Measurements from ENCODE around the gene ARMC8.

ARMC8 gene

GRCh38 chr3:138238711-138239110 lies 51.6 kb downstream of the ARMC8 start:
- TF ChIP-seq, protein P1, sequence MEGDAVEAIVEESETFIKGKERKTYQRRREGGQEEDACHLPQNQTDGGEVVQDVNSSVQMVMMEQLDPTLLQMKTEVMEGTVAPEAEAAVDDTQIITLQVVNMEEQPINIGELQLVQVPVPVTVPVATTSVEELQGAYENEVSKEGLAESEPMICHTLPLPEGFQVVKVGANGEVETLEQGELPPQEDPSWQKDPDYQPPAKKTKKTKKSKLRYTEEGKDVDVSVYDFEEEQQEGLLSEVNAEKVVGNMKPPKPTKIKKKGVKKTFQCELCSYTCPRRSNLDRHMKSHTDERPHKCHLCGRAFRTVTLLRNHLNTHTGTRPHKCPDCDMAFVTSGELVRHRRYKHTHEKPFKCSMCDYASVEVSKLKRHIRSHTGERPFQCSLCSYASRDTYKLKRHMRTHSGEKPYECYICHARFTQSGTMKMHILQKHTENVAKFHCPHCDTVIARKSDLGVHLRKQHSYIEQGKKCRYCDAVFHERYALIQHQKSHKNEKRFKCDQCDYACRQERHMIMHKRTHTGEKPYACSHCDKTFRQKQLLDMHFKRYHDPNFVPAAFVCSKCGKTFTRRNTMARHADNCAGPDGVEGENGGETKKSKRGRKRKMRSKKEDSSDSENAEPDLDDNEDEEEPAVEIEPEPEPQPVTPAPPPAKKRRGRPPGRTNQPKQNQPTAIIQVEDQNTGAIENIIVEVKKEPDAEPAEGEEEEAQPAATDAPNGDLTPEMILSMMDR (conservative IDR thresholded peaks at IDR 0.05; ENCODE audit: control insufficient read depth, insufficient read depth, low read depth, low read length) = no peak
- DNase-seq (ENCODE audit: low read depth) = no peak
- H3K4me3 ChIP-seq (ENCODE audit: control insufficient read depth, low read depth, low read length) = no peak overlapping the region

DNA sequence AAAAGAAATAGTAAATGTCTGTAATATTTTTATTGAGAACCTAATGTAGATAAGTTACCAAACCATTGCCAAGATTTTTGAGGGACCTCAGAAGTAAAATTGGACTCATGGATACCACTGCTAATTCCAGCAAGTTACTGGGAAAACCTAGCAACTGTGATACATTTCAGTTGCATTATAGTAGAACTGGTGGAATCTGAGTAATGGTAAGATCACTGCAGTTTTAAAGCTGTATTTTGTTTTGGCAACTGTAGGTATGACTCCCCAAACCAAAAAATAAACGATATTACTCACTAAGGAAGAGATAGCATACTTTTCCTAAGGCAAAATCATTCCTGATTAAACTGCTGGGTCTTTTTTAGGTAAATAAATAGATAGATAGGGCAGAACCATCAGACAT lies 54.0 kb downstream of the ARMC8 start:
- TF ChIP-seq, protein P1 (conservative IDR thresholded peaks at IDR 0.05; ENCODE audit: control insufficient read depth, insufficient read depth, low read depth, low read length) = no peak
- no peak overlapping the region for H3K4me3 ChIP-seq (ENCODE audit: control insufficient read depth, low read depth, low read length)
- peak; percentile 29 for DNase-seq (ENCODE audit: low read depth)

DNA sequence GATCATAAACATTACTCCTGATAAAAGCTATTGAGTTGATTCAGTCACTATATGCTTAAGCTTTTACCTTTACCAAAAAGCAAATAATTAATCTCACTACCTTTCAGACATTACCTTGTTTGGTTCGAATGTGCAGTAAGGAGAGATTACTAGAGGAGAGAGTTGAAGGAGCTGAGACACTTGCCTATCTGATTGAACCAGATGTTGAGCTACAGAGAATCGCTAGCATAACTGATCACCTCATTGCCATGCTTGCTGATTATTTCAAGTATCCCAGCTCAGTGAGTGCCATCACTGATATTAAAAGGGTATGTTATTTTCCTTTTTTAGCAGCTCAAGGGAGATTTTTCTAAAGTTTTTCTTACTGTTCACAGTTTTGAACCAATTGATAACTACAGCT lies 54.6 kb downstream of the ARMC8 start:
- TF ChIP-seq, protein P1 (conservative IDR thresholded peaks at IDR 0.05; ENCODE audit: control insufficient read depth, insufficient read depth, low read depth, low read length) = no peak
- no peak for DNase-seq (ENCODE audit: low read depth)
- H3K4me3 ChIP-seq (ENCODE audit: control insufficient read depth, low read depth, low read length) = no peak overlapping the region

DNA sequence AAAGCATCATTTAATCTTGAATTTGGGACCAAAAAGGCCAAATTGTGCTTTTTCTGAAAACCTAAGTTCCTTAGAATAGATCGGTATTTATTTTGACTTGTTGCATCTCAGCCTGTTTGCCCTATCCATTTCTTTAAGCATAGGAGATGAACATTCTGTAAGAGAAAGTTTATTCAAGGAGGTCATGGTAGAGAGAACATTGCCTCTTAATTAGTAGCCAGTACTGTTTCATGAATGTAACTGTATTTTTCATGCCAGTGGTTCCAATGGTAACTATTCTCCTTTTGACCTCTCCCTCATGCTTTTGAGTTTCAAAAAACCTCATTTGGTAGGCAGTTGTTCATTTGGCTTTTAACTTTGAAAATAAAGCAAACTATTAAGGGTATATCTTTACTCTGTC lies 55.4 kb downstream of the ARMC8 start:
- no peak for DNase-seq (ENCODE audit: low read depth)
- TF ChIP-seq, protein P1 (conservative IDR thresholded peaks at IDR 0.05; ENCODE audit: control insufficient read depth, insufficient read depth, low read depth, low read length) = no peak
- no peak overlapping the region for H3K4me3 ChIP-seq (ENCODE audit: control insufficient read depth, low read depth, low read length)

DNA sequence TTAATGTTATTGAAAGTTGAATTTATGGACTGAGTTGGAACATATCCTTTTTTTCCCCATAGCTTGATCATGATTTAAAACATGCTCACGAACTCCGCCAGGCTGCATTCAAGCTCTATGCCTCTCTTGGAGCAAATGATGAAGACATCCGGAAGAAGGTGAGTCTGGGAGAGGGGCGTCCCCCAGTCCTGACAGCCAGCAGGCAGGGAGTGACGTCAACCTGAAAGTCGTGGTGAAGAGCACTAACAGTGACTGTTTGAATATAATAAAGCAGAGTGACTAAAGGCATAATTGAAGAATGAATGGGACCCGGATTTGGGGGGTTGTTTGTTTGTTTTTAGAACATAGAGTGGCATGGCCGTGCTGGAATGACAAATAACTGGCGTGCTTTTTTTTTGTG lies 57.9 kb downstream of the ARMC8 start:
- TF ChIP-seq, protein P1 (conservative IDR thresholded peaks at IDR 0.05; ENCODE audit: control insufficient read depth, insufficient read depth, low read depth, low read length) = no peak
- H3K4me3 ChIP-seq (ENCODE audit: control insufficient read depth, low read depth, low read length) = no peak overlapping the region

DNA sequence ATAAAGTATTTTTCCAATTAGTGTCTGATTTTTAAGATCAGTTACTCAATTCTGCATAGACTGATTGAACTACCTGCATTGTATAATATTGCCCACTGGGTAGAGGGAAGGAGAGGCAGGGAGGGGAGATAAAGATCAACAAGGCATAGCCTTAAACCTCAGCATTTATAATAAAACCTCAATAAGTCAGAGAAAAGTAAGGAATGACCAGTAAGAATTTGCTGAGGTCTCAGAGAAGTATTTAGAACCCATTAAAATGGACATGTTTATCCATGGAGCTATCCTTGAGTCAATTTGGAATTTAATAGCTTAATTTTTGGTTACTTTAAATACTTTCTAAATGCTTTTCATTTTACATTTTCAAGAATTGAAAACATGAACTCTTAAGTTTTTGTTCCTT lies 62.5 kb downstream of the ARMC8 start:
- TF ChIP-seq, protein P1 (conservative IDR thresholded peaks at IDR 0.05; ENCODE audit: control insufficient read depth, insufficient read depth, low read depth, low read length) = no peak
- no peak overlapping the region for H3K4me3 ChIP-seq (ENCODE audit: control insufficient read depth, low read depth, low read length)
- no peak for DNase-seq (ENCODE audit: low read depth)

More for the DNA sequence above, 57.9 kb downstream of the ARMC8 start:
- DNase-seq (ENCODE audit: low read depth) = no peak

DNA sequence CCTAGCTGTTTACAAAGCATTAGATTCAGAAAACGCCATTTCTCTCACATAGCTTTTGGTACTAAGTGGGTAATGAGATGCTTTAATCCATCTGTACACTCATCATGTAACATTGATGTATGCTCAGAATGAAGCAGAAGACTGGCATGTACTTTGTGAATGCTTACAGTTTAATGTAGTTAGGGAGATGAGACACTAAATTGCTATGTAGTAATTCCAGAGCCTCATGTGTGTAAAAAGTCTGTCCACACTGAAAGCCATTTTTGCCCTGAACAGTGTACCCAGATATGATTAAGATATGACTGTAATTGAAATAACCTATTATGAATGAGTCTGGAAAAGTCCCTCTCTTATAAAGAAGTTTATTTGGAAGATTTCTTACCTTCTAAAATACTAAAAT lies 66.5 kb downstream of the ARMC8 start:
- TF ChIP-seq, protein P1 (conservative IDR thresholded peaks at IDR 0.05; ENCODE audit: control insufficient read depth, insufficient read depth, low read depth, low read length) = no peak
- DNase-seq (ENCODE audit: low read depth) = no peak

More for the DNA sequence above, 66.5 kb downstream of the ARMC8 start:
- H3K4me3 ChIP-seq (ENCODE audit: control insufficient read depth, low read depth, low read length) = no peak overlapping the region
